DND-41 (cell line): ENCODE results near the gene LMO7.

Experiments
- ATAC-seq: fragments of 200-7000 bp; cut with Tn5 transposase; 3 replicates; pipeline ENCODE4 v1.9.1; 2021; ENCODE audit warnings: low read depth; ENCODE audit not compliant: insufficient read depth
- DNase-seq: peaks from one replicate; pipeline ENCODE4 v3.0.0-alpha.2; 2020
- H2AFZ ChIP-seq: 2 replicates; pipeline ENCODE4 v1.6.0; 2012; ENCODE audit warnings: low read depth, low read length
- H3K27ac ChIP-seq: 2 replicates; pipeline ENCODE4 v1.5.1; 2012; ENCODE audit warnings: low read length, inconsistent platforms
- H3K27me3 ChIP-seq: fragments of 200-600 bp; sonication (generic); 2 replicates; pipeline ENCODE4 v1.6.0; 2012; ENCODE audit warnings: low read length, mild to moderate bottlenecking, inconsistent platforms; ENCODE audit not compliant: insufficient read depth, poor library complexity
- H3K36me3 ChIP-seq: 2 replicates; pipeline ENCODE4 v1.5.1; 2012; ENCODE audit warnings: low read length, inconsistent platforms; ENCODE audit not compliant: insufficient read depth
- H3K4me1 ChIP-seq: 2 replicates; pipeline ENCODE4 v1.5.1; 2012; ENCODE audit warnings: mild to moderate bottlenecking, low read length; ENCODE audit not compliant: insufficient read depth
- H3K4me2 ChIP-seq: 2 replicates; pipeline ENCODE4 v1.6.0; 2012; ENCODE audit warnings: mild to moderate bottlenecking, moderate library complexity, low read length, inconsistent platforms; ENCODE audit not compliant: insufficient read depth
- H3K4me3 ChIP-seq, 2 experiments: fragments of 200-600 bp in 1 of 2; shearing (Covaris generic) in 1 of 2; 2 replicates each; pipeline ENCODE4 v1.5.1; 2012 to 2016; ENCODE audit warnings: inconsistent platforms in 2 of 2, low read length in 2 of 2, mild to moderate bottlenecking in 2 of 2, low read depth in 1 of 2, moderate library complexity in 1 of 2
- H3K79me2 ChIP-seq: 2 replicates; pipeline ENCODE4 v1.6.0; 2012; ENCODE audit warnings: low read length, inconsistent platforms; ENCODE audit not compliant: insufficient read depth
- H3K9ac ChIP-seq: 2 replicates; pipeline ENCODE4 v1.6.0; 2012; ENCODE audit warnings: low read depth, mild to moderate bottlenecking, inconsistent platforms, low read length, moderate library complexity
- H3K9me3 ChIP-seq: 2 replicates; pipeline ENCODE4 v1.5.1; 2012; ENCODE audit warnings: low read length, moderate library complexity, mild to moderate bottlenecking, inconsistent platforms; ENCODE audit not compliant: insufficient read depth, severe bottlenecking
- H4K20me1 ChIP-seq: 2 replicates; pipeline ENCODE4 v1.6.0; 2012; ENCODE audit warnings: low read length; ENCODE audit not compliant: insufficient read depth
- CTCF ChIP-seq: IDR thresholded peaks from 2 replicates; pipeline ENCODE4 v1.5.1; 2012; ENCODE audit warnings: borderline replicate concordance, low read length, moderate library complexity, mild to moderate bottlenecking; ENCODE audit not compliant: poor library complexity, severe bottlenecking; ENCODE audit errors: extremely low read depth
- EZH2 ChIP-seq: IDR thresholded peaks from 3 replicates; pipeline ENCODE4 v1.6.1; 2012; ENCODE audit warnings: borderline replicate concordance, low read depth, mild to moderate bottlenecking, moderate library complexity, low read length, inconsistent platforms; ENCODE audit not compliant: severe bottlenecking

The LMO7 gene

GRCh38 chr13:75612354-75612753, 23.8 kb upstream of the LMO7 start:
- Histone ChIP-seq H3K4me3 (no peak overlapping the region), H3K9me3 (no peaks in the 10 kb centered on the region), H3K27ac (no peak overlapping the region), H3K4me2 (no peak overlapping the region), H3K27me3 (no peaks in the 10 kb centered on the region), H3K4me1 (no peaks in the 10 kb centered on the region), H3K36me3 (no peaks in the 10 kb centered on the region), H3K79me2 (no peaks in the 10 kb centered on the region), H4K20me1 (no peaks in the 10 kb centered on the region), H3K9ac (no peak overlapping the region), H2AFZ (no peak overlapping the region)
- no peak for ATAC-seq
- DNase-seq = no peak
- TF ChIP-seq EZH2 = no peak
- no peak for TF ChIP-seq CTCF

- Histone ChIP-seq H3K79me2 (no peaks in the 10 kb centered on the region), H3K27me3 (no peaks in the 10 kb centered on the region), H3K4me2 (no peak overlapping the region), H3K9ac (no peak overlapping the region), H3K36me3 (no peaks in the 10 kb centered on the region), H3K27ac (no peak overlapping the region), H3K4me3 (no peak overlapping the region), H2AFZ (no peak overlapping the region), H4K20me1 (no peaks in the 10 kb centered on the region), H3K9me3 (no peaks in the 10 kb centered on the region), H3K4me1 (no peaks in the 10 kb centered on the region)
- ATAC-seq (no peak), DNase-seq (no peak)
- TF ChIP-seq CTCF (no peak), EZH2 (no peak)
Observed at GRCh38 chr13:75617230-75617629, 18.9 kb upstream of the LMO7 start.

GRCh38 chr13:75618308-75618707, 17.8 kb upstream of the LMO7 start:
- TF ChIP-seq EZH2 = no peak
- no peak for TF ChIP-seq CTCF
- H3K27me3 ChIP-seq = no peaks in the 10 kb centered on the region
- H3K36me3 ChIP-seq = no peaks in the 10 kb centered on the region
- no peak overlapping the region for H3K27ac ChIP-seq
- H3K4me3 ChIP-seq = no peak overlapping the region
- no peaks in the 10 kb centered on the region for H3K79me2 ChIP-seq
- H3K9me3 ChIP-seq = no peaks in the 10 kb centered on the region
- DNase-seq (no peak), ATAC-seq (no peak)
- no peak overlapping the region for H3K9ac ChIP-seq
- H4K20me1 ChIP-seq = no peaks in the 10 kb centered on the region
- no peak overlapping the region for H3K4me2 ChIP-seq
- no peak overlapping the region for H2AFZ ChIP-seq
- H3K4me1 ChIP-seq = no peaks in the 10 kb centered on the region

- DNase-seq = no peak
- ATAC-seq = no peak
- no peak overlapping the region for H2AFZ ChIP-seq
- no peaks in the 10 kb centered on the region for H3K9me3 ChIP-seq
- no peaks in the 10 kb centered on the region for H3K4me1 ChIP-seq
- H3K27me3 ChIP-seq = no peaks in the 10 kb centered on the region
- TF ChIP-seq EZH2 = no peak
- no peak for TF ChIP-seq CTCF
- no peak overlapping the region for H3K9ac ChIP-seq
- H3K79me2 ChIP-seq = no peaks in the 10 kb centered on the region
- H3K4me3 ChIP-seq = no peak overlapping the region
- 0 out of 2 replicates have a peak, but pooled peaks cover 4% of the 10 kb centered on the region for H3K36me3 ChIP-seq
- no peak overlapping the region for H3K4me2 ChIP-seq
- no peak overlapping the region for H3K27ac ChIP-seq
- H4K20me1 ChIP-seq = no peaks in the 10 kb centered on the region
Observed at GRCh38 chr13:75620020-75620419, 16.1 kb upstream of the LMO7 start.
